ENCODE data around the gene SLC24A3.

DNA sequence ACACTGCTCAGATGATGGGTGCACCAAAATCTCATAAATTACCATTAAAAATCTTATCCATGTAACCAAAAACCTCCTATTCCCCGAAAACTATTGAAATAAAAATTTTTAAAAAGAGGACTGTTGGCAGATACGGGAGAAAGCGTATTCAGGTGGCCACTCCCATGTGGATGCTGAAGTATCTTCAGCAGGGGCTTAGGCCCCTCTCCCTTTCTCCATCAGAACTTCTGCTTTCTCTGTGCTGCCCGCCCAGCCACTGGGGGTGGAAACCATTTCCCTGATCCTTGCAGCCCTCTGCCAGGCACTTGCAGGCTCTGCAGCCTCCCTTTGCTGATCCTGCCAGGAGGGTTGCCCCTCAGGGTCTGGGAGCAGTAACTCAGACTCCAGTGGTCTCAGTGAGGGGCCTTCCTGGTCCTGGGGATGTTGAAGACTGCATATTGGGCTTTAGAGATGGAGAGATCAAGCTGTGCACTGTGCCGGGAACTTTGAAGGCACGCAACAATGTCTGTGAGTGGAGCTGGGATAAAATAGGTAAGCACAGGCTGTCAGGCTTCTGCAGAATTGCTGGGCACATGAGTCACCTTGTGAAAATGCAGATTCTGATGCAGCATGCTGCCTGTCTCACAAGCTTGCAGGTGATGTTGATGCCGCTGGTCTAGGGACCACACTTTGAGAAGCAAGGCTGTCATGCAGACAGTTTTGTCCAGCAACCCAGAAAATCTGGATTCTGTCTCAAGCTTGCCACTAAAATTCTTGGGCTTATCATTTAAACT lies 59.6 kb downstream of the SLC24A3 start:
- TF ChIP-seq CTCF (IDR thresholded peaks at IDR 0.05; ENCODE audit: low read depth, low read length, poor library complexity, severe bottlenecking) = no peak
- no peak for TF ChIP-seq EZH2phosphoT487 (IDR thresholded peaks at IDR 0.05; ENCODE audit: borderline replicate concordance, low read length)

Data from DOHH2 (cell line).